SK-N-SH treated with all-trans-retinoic acid at 6 μM for 48 hours (cell line): ENCODE measurements around the gene DHX15.

Source experiments
- ARNTL ChIP-seq: fragments of 450-650 bp; formaldehyde crosslinking; IDR thresholded peaks from 2 replicates; pipeline ENCODE4 v1.5.0; 2020; ENCODE audit warnings: low read depth, mild to moderate bottlenecking, moderate library complexity, borderline replicate concordance
- BACH2 ChIP-seq: fragments of 250-450 bp; sonication (Bioruptor Pico); IDR thresholded peaks from 2 replicates; pipeline ENCODE4 v1.9.0; 2021; ENCODE audit warnings: mild to moderate bottlenecking, borderline replicate concordance
- CSDC2 ChIP-seq: fragments of 250-450 bp; sonication (Bioruptor Pico); IDR thresholded peaks from 2 replicates; pipeline ENCODE4 v1.5.0; 2020; ENCODE audit warnings: mild to moderate bottlenecking, moderate library complexity
- ESRRG ChIP-seq: fragments of 250-450 bp; sonication (Bioruptor Pico); IDR thresholded peaks from 2 replicates; pipeline ENCODE4 v1.6.1; 2021; ENCODE audit warnings: mild to moderate bottlenecking
- OSR1 ChIP-seq: fragments of 250-450 bp; sonication (Bioruptor Pico); IDR thresholded peaks from 2 replicates; pipeline ENCODE4 v1.8.0; 2022; ENCODE audit warnings: moderate library complexity, mild to moderate bottlenecking, inconsistent platforms
- PPARA ChIP-seq: fragments of 250-450 bp; sonication (Bioruptor Pico); IDR thresholded peaks from 2 replicates; pipeline ENCODE4 v1.5.0; 2020; ENCODE audit warnings: mild to moderate bottlenecking, borderline replicate concordance
- RARB ChIP-seq: fragments of 250-450 bp; sonication (Bioruptor Pico); IDR thresholded peaks from 2 replicates; pipeline ENCODE4 v1.8.0; 2021; ENCODE audit warnings: mild to moderate bottlenecking, moderate library complexity
- TCF4 ChIP-seq: fragments of 250-450 bp; sonication (Bioruptor Pico); IDR thresholded peaks from 2 replicates; pipeline ENCODE4 v1.8.0; 2021; ENCODE audit warnings: mild to moderate bottlenecking, moderate library complexity, borderline replicate concordance
- TOX ChIP-seq: fragments of 250-450 bp; sonication (Bioruptor Pico); IDR thresholded peaks from 2 replicates; pipeline ENCODE4 v1.8.0; 2021; ENCODE audit warnings: mild to moderate bottlenecking, moderate library complexity, borderline replicate concordance
- ZFP3 ChIP-seq: fragments of 250-450 bp; sonication (Bioruptor Pico); IDR thresholded peaks from 2 replicates; pipeline ENCODE4 v1.5.0; 2020; ENCODE audit warnings: mild to moderate bottlenecking, moderate library complexity
- ZFP30 ChIP-seq: fragments of 450-650 bp; formaldehyde crosslinking; IDR thresholded peaks from 2 replicates; pipeline ENCODE4 v1.5.0; 2022; ENCODE audit warnings: mild to moderate bottlenecking, moderate library complexity
- ZNF8 ChIP-seq: fragments of 450-650 bp; formaldehyde crosslinking; IDR thresholded peaks from 2 replicates; pipeline ENCODE4 v1.5.0; 2020; ENCODE audit warnings: mild to moderate bottlenecking, moderate library complexity
- TF ChIP-seq, protein P1 (sequence below): fragments of 250-450 bp; sonication (Bioruptor Pico); IDR thresholded peaks from 2 replicates; pipeline ENCODE4 v1.8.0; 2020; ENCODE audit warnings: mild to moderate bottlenecking, moderate library complexity, borderline replicate concordance
- TF ChIP-seq, protein P2 (sequence below): fragments of 250-450 bp; sonication (Bioruptor Pico); IDR thresholded peaks from 2 replicates; pipeline ENCODE4 v1.5.1; 2020; ENCODE audit warnings: low read depth, mild to moderate bottlenecking, moderate library complexity

DNA sequence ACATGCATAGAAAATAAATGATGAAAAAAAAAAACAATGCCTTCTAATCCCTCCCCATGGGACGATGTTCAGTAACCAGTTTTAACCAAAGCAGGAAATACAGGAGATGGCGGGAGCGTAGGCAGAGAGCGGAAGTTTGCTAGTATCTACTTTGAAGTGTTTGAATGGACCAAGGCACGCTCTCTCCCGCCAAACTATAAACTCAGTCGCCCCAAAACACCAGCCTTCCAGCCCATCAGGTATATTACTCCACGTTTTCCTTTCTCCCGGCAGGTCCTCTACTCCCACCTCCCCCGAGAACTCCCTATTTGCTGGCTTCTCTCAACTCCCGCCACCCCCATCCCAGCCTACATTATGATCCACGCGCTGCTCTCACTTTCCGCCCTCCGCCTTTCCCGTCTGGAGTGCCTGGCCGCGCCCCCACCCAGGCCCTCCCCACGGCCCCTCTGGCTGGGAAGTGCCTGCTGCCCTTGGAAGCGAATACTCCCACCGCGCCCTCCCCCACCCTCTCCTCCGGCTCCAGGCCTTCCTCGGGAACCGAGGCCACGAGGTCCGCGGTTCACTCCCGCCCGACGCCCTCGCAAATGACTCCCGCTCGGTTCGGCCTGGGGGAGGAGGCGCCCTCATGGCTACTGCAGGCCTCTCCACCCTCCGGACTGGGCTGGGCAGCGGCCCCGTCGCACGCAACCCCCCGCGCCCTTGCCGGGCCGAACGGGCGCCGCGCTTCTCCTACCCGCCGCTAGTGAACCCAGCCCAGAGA lies 723 bp downstream of the DHX15 start:
- no peak for TF ChIP-seq PPARA (CRISPR knock-in tag)
- TF ChIP-seq, protein P1, sequence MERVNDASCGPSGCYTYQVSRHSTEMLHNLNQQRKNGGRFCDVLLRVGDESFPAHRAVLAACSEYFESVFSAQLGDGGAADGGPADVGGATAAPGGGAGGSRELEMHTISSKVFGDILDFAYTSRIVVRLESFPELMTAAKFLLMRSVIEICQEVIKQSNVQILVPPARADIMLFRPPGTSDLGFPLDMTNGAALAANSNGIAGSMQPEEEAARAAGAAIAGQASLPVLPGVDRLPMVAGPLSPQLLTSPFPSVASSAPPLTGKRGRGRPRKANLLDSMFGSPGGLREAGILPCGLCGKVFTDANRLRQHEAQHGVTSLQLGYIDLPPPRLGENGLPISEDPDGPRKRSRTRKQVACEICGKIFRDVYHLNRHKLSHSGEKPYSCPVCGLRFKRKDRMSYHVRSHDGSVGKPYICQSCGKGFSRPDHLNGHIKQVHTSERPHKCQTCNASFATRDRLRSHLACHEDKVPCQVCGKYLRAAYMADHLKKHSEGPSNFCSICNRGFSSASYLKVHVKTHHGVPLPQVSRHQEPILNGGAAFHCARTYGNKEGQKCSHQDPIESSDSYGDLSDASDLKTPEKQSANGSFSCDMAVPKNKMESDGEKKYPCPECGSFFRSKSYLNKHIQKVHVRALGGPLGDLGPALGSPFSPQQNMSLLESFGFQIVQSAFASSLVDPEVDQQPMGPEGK (CRISPR knock-in tag), result no peak
- TF ChIP-seq ZNF8 (CRISPR knock-in tag), result no peak
- no peak for TF ChIP-seq ARNTL
- TF ChIP-seq ZFP30 (CRISPR knock-in tag), result no peak
- TF ChIP-seq RARB, result no peak
- TF ChIP-seq OSR1 (CRISPR knock-in tag), result no peak
- no peak for TF ChIP-seq CSDC2
- no peak for TF ChIP-seq ZFP3 (CRISPR knock-in tag)
- TF ChIP-seq, protein P2, sequence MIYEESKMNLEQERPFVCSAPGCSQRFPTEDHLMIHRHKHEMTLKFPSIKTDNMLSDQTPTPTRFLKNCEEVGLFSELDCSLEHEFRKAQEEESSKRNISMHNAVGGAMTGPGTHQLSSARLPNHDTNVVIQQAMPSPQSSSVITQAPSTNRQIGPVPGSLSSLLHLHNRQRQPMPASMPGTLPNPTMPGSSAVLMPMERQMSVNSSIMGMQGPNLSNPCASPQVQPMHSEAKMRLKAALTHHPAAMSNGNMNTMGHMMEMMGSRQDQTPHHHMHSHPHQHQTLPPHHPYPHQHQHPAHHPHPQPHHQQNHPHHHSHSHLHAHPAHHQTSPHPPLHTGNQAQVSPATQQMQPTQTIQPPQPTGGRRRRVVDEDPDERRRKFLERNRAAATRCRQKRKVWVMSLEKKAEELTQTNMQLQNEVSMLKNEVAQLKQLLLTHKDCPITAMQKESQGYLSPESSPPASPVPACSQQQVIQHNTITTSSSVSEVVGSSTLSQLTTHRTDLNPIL, result no peak
- TF ChIP-seq TOX (CRISPR knock-in tag), result no peak
- TF ChIP-seq BACH2 (CRISPR knock-in tag), result no peak
- TF ChIP-seq ESRRG (CRISPR knock-in tag), result no peak
- TF ChIP-seq TCF4, result no peak
